Activated CD8-positive, alpha-beta memory T cell treated with anti-CD3 and anti-CD28 coated beads for 48 hours (primary cell): ENCODE results near the gene ZDHHC11.
A peak's percentile ranks its signal among the peaks of the same experiment; 100 is the strongest.
"Not testable (repeated sequence)": the region's sequence is repeated elsewhere in the genome, so short reads cannot be mapped to it uniquely, and the experiment has no call there.

Source experiments
- DNase-seq, 3 experiments: peaks; one replicate each; pipeline ENCODE4 v3.0.0-alpha.2; 2020; ENCODE audit warnings: low read depth in 2 of 3, low spot score in 2 of 3

ZDHHC11 gene

DNA sequence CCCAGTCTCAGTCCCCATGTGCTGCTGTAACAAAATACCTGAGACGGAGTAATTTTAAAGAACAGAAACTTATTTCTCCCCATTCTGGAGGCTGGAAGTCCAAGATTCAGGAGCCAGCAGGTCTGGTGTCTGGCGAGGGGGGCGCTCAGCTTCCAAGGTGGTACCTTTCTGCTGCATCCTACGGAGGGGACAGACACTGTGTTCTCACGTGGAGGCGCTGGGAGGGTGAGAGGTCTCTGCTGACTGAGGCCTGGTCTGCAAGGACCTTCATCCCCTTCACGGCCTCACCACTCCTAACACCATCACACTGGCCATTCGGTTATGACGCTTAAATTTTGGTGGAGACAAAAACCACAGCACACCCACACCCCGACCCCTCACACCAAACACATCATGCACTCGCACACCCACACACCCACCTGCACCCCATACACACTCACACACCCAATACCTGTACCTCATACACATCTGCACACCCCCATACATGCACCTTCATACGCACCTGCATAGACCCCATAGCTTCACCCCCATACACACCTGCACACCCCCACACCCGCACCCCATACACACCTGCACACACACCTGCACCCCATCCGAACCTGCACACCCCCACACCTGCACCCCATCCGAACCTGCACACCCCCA lies 9.8 kb upstream of the ZDHHC11 start:
- no peak for DNase-seq

DNA sequence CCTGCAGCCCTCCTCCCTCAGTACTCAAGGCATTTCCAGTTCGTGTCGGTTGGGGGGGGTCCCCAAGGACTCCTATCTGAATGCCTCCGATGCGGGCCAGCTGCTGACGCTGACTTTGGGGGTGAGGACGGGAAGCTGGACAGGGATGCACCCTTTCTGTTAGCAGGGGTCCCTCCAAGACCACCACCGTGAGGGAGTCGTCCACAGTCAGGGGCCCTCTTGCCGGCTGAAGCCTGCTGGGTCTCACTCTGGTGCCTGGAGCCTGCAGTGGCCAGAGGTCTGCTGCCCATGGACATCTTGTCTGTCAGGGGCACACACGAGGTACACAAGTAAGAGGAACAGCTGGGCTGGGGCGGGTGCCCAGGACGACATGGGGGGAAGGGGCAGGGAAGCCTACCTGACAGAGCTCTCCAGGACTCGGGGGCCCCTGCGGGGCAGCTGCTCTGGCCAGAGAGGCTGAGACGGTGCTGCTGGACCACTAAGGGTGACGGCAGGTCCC lies 9.1 kb upstream of the ZDHHC11 start:
- no peak for DNase-seq

DNA sequence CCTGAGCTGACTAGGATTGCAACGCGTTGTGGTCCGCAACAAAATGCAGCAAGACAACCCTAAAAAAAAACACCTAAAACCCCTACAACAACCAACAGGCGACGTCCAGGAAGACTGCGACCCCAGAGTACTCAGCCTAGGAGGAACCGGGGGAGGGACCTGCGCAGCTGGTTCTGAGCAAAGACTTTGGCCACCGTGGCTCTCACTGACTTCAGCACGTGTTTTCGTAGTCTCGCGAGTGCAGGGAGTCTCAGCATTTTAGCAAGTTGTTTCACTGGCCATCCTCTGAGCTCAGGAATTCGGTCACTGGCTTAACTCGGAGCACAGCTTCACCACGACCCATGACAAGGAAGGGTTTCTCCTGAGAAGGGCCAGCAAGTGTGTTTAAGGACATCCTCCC lies 8.6 kb upstream of the ZDHHC11 start:
- DNase-seq = no peak

DNA sequence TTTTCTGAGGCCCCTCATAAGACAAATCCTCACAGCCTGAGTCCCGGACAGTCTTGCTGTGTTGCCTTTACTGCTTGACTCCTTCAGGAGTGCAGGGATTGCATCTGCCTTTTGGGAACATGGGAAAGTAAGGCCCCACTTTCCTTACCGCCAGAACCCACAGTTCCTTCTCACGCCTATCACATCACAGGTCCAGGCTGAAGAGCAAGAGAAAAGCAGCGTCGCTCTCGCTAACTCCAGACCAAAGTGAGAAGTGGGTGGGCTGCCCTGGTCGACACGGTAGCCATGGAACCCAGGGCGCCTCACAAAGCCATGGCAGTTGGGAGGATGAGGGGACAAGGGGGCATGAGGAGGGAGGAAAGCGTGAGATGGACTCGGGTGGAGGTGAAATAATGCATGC lies 7.9 kb upstream of the ZDHHC11 start:
- no peak for DNase-seq

DNA sequence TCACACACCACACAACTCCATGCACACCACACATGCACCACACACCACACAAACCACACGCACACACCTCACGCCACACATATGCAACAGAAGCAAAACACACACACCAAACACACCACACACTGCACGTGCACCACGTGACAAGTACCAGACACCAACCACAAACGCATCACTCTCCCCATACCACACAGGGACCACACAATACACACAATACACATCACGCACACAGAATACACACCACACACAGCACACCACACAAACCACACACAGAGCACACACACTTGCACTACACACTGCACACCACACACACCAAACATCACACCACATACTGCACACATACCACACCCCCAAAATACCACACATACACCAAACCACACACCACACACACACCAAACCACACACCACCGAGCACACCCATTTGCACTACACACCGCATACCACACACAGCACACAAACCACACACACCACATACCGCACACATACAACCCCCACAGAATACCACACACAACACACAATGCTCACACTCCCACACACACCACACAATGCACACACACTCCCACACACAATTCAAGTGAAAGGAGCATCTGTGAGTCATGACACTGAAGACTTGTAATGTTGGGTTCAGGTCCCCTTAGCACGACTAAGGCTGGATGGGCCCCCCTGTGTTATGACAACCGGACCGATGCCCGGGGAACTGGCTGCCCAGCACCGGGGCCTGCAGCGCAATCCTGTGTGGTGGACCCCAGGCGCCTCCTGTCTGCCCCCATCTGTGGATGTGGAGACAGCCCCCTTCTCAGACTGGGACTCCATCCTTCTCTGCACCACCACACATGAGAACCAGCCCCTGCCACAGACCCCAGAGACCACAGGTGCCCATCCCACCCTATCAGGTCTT lies 6.0 kb upstream of the ZDHHC11 start:
- DNase-seq = no peak

DNA sequence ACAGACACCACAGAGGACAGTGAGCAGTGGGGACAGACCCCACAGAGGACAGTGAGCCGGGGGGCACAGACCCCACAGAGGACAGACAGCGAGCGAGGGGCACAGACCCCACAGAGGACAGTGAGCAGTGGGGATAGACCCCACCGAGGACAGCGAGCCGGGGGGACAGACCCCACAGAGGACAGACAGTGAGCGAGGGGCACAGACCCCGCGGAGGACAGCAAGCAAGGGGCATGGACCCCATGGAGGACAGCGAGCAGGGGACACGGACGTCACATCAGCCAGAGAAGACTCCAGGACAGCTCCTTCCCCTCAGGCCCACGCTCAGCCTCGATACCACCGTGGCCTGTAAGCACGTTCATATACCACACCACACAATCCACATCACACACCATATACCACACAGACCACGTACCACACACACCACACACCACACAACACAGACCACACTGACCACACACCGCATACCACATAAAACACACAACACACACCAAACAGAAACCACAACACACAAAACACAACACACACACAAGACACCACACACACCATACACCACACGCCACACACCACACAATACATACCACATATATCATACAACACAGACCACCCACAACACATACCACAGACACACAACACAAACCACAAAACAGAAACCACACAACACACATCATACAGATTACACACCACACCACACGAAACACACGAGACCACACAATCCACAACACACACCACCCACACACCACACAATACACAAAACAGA lies 5.2 kb upstream of the ZDHHC11 start:
- DNase-seq = no peak

DNA sequence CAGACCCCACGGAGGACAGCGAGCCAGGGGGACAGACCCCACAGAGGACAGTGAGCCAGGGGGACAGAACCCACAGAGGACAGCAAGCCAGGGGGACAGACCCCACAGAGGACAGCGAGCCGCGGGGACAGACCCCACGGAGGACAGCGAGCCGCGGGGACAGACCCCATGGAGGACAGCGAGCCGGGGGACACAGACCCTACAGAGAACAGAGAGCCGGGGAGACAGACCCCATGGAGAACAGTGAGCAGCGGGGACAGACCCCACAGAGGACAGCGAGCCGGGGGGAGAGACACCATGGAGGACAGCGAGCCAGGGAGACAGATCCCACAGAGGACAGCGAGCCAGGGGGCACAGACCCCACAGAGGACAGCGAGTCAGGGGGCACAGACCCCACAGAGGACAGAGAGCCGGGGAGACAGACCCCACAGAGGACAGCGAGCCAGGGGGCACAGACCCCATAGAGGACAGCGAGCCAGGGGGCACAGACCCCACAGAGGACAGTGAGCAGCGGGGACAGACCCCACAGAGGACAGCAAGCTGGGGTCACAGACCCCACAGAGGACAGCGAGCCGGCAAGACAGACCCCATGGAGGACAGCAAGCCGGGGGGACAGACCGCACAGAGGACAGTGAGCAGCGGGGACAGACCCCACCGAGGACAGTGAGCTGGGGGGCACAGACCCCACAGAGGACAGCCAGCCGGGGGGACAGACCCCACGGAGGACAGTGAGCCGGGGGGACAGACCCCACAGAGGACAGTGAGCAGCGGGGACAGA lies 4.4 kb upstream of the ZDHHC11 start:
- DNase-seq = no peak

DNA sequence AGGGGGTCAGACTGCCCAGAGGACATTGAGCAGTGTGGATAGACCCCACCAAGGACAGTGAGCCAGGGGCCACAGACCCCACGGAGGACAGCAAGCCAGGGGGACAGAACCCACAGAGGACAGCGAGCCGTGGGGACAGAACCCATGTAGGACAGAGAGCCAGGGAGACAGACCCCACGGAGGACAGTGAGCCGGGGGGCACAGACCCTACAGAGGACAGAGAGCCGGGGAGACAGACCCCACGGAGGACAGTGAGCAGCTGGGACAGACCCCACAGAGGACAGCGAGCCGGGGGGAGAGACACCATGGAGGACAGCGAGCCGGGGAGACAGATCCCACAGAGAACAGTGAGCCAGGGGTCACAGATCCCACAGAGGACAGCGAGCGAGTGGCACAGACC lies 3.4 kb upstream of the ZDHHC11 start:
- no peak for DNase-seq

DNA sequence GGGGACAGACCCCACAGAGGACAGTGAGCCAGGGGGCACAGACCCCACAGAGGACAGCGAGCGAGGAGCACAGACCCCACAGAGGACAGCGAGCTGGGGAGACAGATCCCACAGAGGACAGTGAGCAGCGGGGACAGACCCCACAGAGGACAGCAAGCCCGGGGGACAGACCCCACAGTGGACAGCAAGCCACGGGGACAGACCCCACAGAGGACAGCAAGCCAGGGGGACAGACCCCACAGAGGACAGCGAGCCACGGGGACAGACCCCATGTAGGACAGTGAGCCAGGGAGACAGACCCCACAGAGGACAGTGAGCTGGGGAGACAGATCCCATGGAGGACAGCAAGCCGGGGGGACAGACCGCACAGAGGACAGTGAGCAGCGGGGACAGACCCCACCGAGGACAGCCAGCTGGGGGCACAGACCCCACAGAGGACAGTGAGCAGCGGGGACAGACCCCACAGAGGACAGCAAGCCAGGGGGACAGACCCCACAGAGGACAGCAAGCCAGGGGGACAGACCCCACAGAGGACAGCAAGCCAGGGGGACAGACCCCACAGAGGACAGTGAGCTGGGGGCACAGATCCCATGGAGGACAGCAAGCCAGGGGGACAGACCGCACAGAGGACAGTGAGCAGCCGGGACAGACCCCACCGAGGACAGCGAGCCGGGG lies 2.8 kb upstream of the ZDHHC11 start:
- not testable (repeated sequence) for DNase-seq

DNA sequence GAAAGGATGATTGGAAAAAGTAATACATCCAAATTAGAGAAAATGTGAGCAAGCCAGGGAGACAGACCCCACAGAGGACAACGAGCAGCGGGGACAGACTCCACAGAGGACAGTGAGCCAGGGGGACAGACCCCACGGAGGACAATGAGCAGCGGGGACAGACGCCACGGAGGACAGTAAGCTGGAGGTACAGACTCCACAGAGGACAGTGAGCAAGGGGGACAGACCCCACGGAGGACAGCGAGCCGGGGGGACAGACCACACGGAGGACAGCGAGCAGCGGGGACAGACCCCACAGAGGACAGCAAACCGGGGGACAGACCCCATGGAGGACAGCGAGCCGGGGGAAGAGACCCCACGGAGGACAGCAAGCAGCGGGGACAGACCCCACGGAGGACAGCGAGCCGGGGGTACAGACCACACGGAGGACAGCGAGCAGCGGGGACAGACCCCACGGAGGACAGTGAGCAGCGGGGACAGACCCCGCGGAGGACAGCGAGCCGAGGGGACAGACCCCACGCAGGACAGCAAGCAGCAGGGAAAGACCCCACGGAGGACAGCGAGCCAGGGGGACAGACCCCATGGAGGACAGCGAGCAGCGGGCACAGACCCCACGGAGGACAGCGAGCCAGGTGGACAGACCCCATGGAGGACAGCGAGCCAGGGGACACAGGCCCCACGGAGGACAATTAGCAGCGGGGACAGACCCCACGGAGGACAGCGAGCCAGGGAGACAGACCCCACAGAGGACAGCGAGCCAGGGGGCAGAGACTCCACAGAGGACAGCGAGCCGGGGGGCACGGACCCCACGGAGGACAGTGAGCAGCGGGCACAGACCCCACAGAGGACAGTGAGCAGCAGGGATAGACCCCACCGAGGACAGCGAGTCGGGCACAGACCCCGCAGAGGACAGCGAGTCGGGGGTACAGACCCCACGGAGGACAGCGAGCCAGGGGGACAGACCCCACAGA lies 1.9 kb upstream of the ZDHHC11 start:
- DNase-seq = no peak

DNA sequence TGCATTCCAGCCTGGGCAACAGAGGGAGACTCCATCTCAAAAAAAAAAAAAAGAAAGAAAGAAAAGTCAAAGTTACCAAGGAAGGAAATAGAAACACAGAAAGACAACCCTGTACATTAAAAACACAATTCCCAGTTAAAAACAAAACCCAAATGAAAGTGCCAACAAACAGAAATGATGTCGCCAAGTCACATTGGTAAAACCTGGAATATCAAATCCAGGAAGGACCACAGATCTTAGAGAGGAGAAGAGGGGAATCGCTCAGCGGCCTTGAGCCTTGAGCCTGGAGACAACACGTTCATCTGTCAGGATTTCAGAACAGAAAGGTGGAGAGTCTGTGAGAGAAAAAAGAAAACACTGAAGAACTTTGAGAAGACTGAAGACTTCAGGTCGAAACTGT lies 1.2 kb upstream of the ZDHHC11 start:
- no peak for DNase-seq

DNA sequence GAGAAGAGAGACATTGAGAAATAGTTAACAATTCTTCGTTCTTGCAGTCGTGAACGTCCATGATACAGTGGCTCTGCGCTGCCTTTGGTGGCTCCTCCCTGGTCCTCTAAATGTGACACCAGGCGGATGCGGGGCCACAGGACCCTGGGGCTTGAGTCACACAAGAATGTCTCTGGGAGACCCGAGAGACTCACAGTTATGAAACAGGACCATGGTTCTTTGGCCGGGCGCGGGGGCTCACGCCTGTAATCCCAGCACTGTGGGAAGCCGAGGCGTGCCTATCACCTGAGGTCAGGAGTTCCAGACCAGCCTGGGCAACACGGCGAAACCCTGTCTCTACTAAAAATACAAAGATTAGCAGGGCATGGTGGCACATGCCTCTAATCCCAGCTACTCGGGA lies 767 bp upstream of the ZDHHC11 start:
- DNase-seq = no peak

DNA sequence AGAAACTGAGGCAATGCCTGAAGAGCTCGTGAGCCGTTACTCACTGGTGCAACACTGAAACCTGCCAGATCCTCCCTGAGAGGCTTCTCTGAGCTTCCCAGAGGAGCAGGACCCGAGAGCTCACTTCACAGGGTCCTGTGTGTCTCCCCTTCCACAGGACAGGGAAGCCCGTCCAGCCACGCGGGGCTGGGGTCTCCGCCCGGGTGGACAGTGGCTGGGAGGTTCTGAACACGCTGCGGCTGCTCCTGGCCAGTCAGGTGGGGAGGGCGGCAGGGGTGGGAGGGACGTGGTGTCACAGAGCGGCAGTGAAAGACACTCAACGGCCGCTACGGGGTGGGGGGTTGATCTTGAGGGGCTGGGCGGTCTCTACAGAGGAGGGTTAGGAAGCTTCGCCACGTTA lies 290 bp upstream of the ZDHHC11 start:
- no peak for DNase-seq

DNA sequence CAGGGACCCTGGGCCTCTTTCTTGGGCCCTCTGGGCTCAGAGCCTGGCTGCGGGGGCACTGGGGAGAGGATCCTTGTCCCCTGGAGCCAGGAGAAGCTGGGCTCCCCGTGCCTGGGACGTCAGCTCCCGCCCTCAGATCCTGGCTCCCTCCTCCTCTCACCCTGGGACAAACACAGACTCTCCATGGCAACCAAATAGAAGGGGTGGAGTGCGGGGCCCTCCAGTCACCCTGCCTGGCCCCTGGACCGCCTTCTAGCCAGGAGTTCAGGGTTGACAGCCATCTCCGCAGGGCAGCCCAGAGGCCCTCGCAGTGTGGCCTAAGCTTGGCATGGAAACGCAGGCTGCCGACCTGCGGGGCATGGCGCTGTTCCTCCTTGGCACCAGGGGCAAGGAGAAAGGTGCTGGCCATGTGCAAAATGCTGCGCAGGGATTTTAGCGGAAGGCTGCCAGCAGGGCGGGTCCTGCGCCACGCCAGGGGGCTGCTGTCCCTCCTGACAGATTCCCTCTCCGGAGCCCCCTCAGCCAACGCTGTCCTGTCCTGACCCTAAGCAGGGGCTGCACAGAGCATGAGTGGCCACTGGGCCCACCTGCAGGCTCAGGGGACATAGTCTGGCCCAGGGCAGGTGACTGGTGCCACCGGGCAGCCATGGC lies 1.0 kb downstream of the ZDHHC11 start:
- DNase-seq = no peak

DNA sequence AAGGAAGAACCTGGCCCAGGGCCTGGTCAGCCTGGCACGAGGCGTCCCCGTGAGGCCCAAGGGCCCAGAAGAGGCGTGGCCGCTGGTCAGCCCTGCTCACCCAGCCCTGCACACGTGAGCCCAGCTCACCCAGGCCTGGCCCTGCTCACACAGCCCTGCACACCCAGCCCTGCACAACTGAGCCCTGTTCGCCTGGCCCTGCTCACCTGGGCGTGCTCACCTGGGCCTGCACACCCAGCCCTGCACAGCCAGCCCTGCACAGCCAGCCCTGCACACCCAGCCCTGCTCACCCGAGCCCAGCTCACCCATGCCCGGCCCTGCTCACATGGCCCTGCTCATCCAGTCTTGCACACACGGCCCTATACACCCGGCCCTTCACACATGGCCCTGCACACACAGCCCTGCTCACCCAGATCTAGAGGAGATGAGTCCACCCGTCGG lies 2.1 kb downstream of the ZDHHC11 start:
- DNase-seq = no peak

DNA sequence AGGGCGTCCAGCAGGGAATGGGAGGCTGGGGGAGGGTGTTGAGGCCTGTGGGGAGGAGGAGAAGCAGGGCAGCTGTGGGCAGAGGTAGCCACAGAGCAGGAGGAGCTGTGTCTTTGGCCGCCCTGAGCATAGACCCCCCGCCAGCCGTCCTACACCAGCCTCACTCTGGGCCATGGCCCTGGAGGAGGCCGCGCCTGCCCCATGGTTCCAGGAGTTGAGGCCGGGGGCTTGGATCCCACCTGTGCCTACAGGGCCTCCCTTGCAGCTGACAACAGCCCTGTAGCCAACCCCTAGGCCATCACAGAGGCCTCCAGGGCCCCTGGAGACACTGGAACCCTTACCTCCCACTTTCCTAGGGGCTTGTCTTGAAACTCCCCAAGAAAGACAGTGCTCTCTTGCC lies 3.0 kb downstream of the ZDHHC11 start:
- not testable (repeated sequence) for DNase-seq

DNA sequence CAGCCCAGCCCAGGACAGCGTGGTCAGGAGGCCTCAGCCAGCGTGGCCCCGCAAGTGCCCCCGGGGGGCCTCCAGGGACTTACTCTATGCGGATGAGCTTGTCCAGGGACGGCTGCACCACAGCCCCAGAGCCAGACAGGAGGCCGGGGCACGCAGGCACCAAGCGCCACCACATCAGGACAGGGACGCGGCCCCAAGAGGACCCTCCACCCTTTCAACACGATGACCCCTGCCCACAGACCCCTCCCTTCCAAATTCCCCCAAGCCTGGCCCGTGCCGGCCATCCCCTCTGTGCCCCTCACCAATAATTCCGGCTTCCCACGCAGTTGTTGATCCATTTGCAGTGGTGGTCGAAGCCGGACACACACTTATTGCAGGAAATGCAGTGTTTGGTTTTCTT lies 3.6 kb downstream of the ZDHHC11 start:
- not testable (repeated sequence) for DNase-seq

DNA sequence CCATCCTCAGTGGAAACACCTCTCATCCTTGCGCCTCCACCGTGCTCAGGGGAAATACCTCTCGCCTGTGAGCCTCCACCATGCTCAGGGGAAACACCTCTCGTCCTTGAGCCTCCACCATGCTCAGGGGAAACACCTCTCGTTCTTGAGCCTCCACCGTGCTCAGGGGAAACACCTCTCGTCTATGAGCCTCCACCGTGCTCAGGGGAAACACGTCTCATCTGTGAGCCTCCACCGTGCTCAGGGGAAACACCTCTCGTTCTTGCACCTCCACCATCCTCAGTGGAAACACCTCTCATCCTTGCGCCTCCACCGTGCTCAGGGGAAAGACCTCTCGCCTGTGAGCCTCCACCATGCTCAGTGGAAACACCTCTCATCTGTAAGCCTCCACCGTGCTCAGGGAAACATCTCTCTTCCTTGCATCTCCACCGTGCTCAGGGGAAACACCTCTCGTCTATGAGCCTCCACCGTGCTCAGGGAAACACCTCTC lies 4.1 kb downstream of the ZDHHC11 start:
- peak in 1 of 3 experiments; percentile 10 for DNase-seq
